KOPT-K1 (cell line): ENCODE results near the gene FBXL20.

Source experiments
- H3K27ac ChIP-seq: fragments of 200-600 bp; sonication (generic); 2 replicates; pipeline ENCODE4 v1.5.1; 2016; ENCODE audit warnings: antibody characterized with exemption, mild to moderate bottlenecking, low read depth, low read length; ENCODE audit not compliant: poor library complexity, severe bottlenecking
- H3K36me3 ChIP-seq: fragments of 200-600 bp; sonication (generic); 2 replicates; pipeline ENCODE4 v1.5.1; 2017; ENCODE audit warnings: antibody characterized with exemption, mild to moderate bottlenecking, low read length, moderate library complexity; ENCODE audit not compliant: insufficient read depth
- H3K9me3 ChIP-seq: fragments of 200-600 bp; sonication (generic); 2 replicates; pipeline ENCODE4 v1.5.1; 2017; ENCODE audit warnings: antibody characterized with exemption, low read length, mild to moderate bottlenecking; ENCODE audit not compliant: insufficient read depth, poor library complexity, severe bottlenecking

FBXL20 gene

GRCh38 chr17:39223907-39224777 lies 177.3 kb downstream of the FBXL20 start:
- no peaks in the 10 kb centered on the region for H3K36me3 ChIP-seq
- no peak overlapping the region for H3K27ac ChIP-seq
- no peaks in the 10 kb centered on the region for H3K9me3 ChIP-seq

- Histone ChIP-seq H3K9me3 (no peaks in the 10 kb centered on the region), H3K36me3 (no peaks in the 10 kb centered on the region), H3K27ac (no peak overlapping the region)
Observed at GRCh38 chr17:39222866-39223834, 178.3 kb downstream of the FBXL20 start.

- Histone ChIP-seq H3K9me3 (no peaks in the 10 kb centered on the region), H3K27ac (no peak overlapping the region), H3K36me3 (no peaks in the 10 kb centered on the region)
Observed at GRCh38 chr17:39222151-39222550, 179.3 kb downstream of the FBXL20 start.

GRCh38 chr17:39221572-39221971 lies 179.9 kb downstream of the FBXL20 start:
- H3K9me3 ChIP-seq: no peaks in the 10 kb centered on the region
- no peak overlapping the region for H3K27ac ChIP-seq
- H3K36me3 ChIP-seq: no peaks in the 10 kb centered on the region

GRCh38 chr17:39219647-39220154 lies 181.7 kb downstream of the FBXL20 start:
- H3K36me3 ChIP-seq: no peaks in the 10 kb centered on the region
- H3K27ac ChIP-seq: no peak overlapping the region
- H3K9me3 ChIP-seq: no peaks in the 10 kb centered on the region

GRCh38 chr17:39218906-39219305 lies 182.5 kb downstream of the FBXL20 start:
- H3K36me3 ChIP-seq: no peaks in the 10 kb centered on the region
- H3K9me3 ChIP-seq: no peaks in the 10 kb centered on the region
- H3K27ac ChIP-seq: no peak overlapping the region

GRCh38 chr17:39217734-39218369 lies 183.6 kb downstream of the FBXL20 start:
- Histone ChIP-seq H3K27ac (no peak overlapping the region), H3K9me3 (no peaks in the 10 kb centered on the region), H3K36me3 (no peaks in the 10 kb centered on the region)

- H3K36me3 ChIP-seq: no peaks in the 10 kb centered on the region
- no peak overlapping the region for H3K27ac ChIP-seq
Observed at GRCh38 chr17:39213852-39214251, 187.6 kb downstream of the FBXL20 start.

GRCh38 chr17:39212841-39213480 lies 188.5 kb downstream of the FBXL20 start:
- no peak overlapping the region for H3K27ac ChIP-seq
- H3K9me3 ChIP-seq: no peaks in the 10 kb centered on the region
- H3K36me3 ChIP-seq: no peaks in the 10 kb centered on the region

More at GRCh38 chr17:39213852-39214251, 187.6 kb downstream of the FBXL20 start:
- H3K9me3 ChIP-seq: no peaks in the 10 kb centered on the region

GRCh38 chr17:39212195-39212810 lies 189.1 kb downstream of the FBXL20 start:
- Histone ChIP-seq H3K36me3 (no peaks in the 10 kb centered on the region), H3K27ac (no peak overlapping the region), H3K9me3 (no peaks in the 10 kb centered on the region)

- no peaks in the 10 kb centered on the region for H3K9me3 ChIP-seq
Observed at GRCh38 chr17:39210093-39210434, 191.4 kb downstream of the FBXL20 start.

GRCh38 chr17:39209317-39210092 lies 191.9 kb downstream of the FBXL20 start:
- H3K9me3 ChIP-seq: no peaks in the 10 kb centered on the region
- H3K27ac ChIP-seq: no peak overlapping the region
- H3K36me3 ChIP-seq: peaks cover 14% of the 10 kb centered on the region

More at GRCh38 chr17:39210093-39210434, 191.4 kb downstream of the FBXL20 start:
- H3K27ac ChIP-seq: no peak overlapping the region
- peaks cover 8% of the 10 kb centered on the region for H3K36me3 ChIP-seq

GRCh38 chr17:39208893-39209292 lies 192.5 kb downstream of the FBXL20 start:
- Histone ChIP-seq H3K9me3 (no peaks in the 10 kb centered on the region), H3K36me3 (peaks cover 20% of the 10 kb centered on the region), H3K27ac (no peak overlapping the region)
